ENCODE data around the gene TPD52L3.

Gene TPD52L3

GRCh38 chr9:6328103-6328502, at the start of gene TPD52L3:
Gene TPD52L3 (plus strand): TSS chr9:6328375. CDS start chr9:6328596, 221 bp downstream.
- no peak for DNase-seq

GRCh38 chr9:6301858-6302257, 26.3 kb upstream of the TPD52L3 start:
- DNase-seq, result no peak

GRCh38 chr9:6302417-6302816, 25.8 kb upstream of the TPD52L3 start:
- no peak for DNase-seq

- DNase-seq, result no peak
Measured at GRCh38 chr9:6304232-6304631, 23.9 kb upstream of the TPD52L3 start.

GRCh38 chr9:6305954-6306563, 22.1 kb upstream of the TPD52L3 start:
- peak; percentile 62 for DNase-seq

- no peak for DNase-seq
Measured at GRCh38 chr9:6307551-6308096, 20.6 kb upstream of the TPD52L3 start.

- no peak for DNase-seq
Measured at GRCh38 chr9:6330958-6331634, 2.9 kb downstream of the TPD52L3 start.

GRCh38 chr9:6334305-6334704, 6.1 kb downstream of the TPD52L3 start:
- no peak for DNase-seq

GRCh38 chr9:6348766-6349165, 20.6 kb downstream of the TPD52L3 start:
- no peak for DNase-seq

- DNase-seq, result no peak
Measured at GRCh38 chr9:6351737-6352136, 23.6 kb downstream of the TPD52L3 start.

- DNase-seq, result peak; percentile 44
Measured at GRCh38 chr9:6354072-6354686, 26.0 kb downstream of the TPD52L3 start.

GRCh38 chr9:6355728-6356127, 27.6 kb downstream of the TPD52L3 start:
- no peak for DNase-seq

- no peak for DNase-seq
Measured at GRCh38 chr9:6356441-6356840, 28.3 kb downstream of the TPD52L3 start.

GRCh38 chr9:6356904-6357303, 28.7 kb downstream of the TPD52L3 start:
- no peak for DNase-seq

- DNase-seq, result no peak
Measured at GRCh38 chr9:6367128-6367890, 39.1 kb downstream of the TPD52L3 start.

GRCh38 chr9:6368831-6369230, 40.7 kb downstream of the TPD52L3 start:
- DNase-seq, result no peak
